Stimulated activated memory B cell treated with anti-CD40 and anti-IgM and Interleukin-4, amounts not matched to agents 10 μg/mL and 1 μg/mL and 100 μg/mL, for 72 hours (primary cell): ENCODE results near the gene COL26A1.
"Not testable (repeated sequence)": the region's sequence is repeated elsewhere in the genome, so short reads cannot be mapped to it uniquely, and the experiment has no call there.

Source experiments
- ATAC-seq: fragments of 150-1000 bp; cut with Tn5 transposase; 2 replicates; pipeline ENCODE4 v1.10.0; 2021
- H3K27ac Mint-ChIP-seq: one replicate; pipeline ENCODE4 v1.8.0; 2022; ENCODE audit warnings: mild to moderate bottlenecking, mixed read lengths
- H3K27me3 Mint-ChIP-seq: one replicate; pipeline ENCODE4 v1.8.0; 2022; ENCODE audit warnings: mixed read lengths
- H3K36me3 Mint-ChIP-seq: one replicate; pipeline ENCODE4 v1.8.0; 2022; ENCODE audit warnings: mixed read lengths
- H3K4me1 Mint-ChIP-seq: one replicate; pipeline ENCODE4 v1.8.0; 2022; ENCODE audit warnings: mixed read lengths
- H3K4me3 Mint-ChIP-seq: one replicate; pipeline ENCODE4 v1.8.0; 2022; ENCODE audit warnings: mild to moderate bottlenecking, moderate library complexity, mixed read lengths
- H3K9me3 Mint-ChIP-seq: one replicate; pipeline ENCODE4 v1.8.0; 2022; ENCODE audit warnings: mixed read lengths

The COL26A1 gene

GRCh38 chr7:101436857-101437576, 74.3 kb downstream of the COL26A1 start:
- Mint-ChIP-seq H3K4me3 (no peak overlapping the region), H3K9me3 (no peaks in the 10 kb centered on the region), H3K27ac (no peak overlapping the region), H3K27me3 (peaks cover 79% of the 10 kb centered on the region), H3K36me3 (no peaks in the 10 kb centered on the region), H3K4me1 (no peaks in the 10 kb centered on the region)
- no peak for ATAC-seq

DNA sequence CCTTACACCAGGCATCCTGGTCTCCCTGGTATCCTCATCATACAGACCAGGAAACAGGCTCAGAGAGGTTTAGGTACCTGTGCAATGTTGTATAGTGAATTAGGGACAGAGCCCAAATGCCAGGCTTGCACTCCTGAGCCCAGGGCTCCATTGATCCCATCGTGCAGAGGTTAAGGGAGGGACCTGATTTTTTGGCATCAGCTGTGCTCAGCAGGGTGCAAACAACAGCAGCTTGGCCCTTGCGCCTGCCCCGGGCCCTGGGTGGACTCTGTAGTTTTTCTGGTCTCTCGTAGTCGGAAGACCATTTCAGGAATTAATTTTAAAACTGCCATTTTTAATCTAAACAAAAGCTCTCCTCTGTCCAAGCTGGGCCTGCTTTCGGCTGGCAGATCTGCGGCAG, 79.2 kb downstream of the COL26A1 start:
- H3K27me3 Mint-ChIP-seq: peaks cover 41% of the 10 kb centered on the region
- no peak for ATAC-seq
- H3K27ac Mint-ChIP-seq: no peak overlapping the region

GRCh38 chr7:101442426-101443070, 79.9 kb downstream of the COL26A1 start:
- ATAC-seq: no peak
- Mint-ChIP-seq H3K4me1 (no peaks in the 10 kb centered on the region), H3K27ac (no peak overlapping the region), H3K9me3 (no peaks in the 10 kb centered on the region), H3K36me3 (no peaks in the 10 kb centered on the region), H3K27me3 (peaks cover 35% of the 10 kb centered on the region), H3K4me3 (no peak overlapping the region)

More for the DNA sequence above, 79.2 kb downstream of the COL26A1 start:
- Mint-ChIP-seq H3K36me3 (no peaks in the 10 kb centered on the region), H3K4me1 (no peaks in the 10 kb centered on the region), H3K4me3 (no peak overlapping the region), H3K9me3 (no peaks in the 10 kb centered on the region)

DNA sequence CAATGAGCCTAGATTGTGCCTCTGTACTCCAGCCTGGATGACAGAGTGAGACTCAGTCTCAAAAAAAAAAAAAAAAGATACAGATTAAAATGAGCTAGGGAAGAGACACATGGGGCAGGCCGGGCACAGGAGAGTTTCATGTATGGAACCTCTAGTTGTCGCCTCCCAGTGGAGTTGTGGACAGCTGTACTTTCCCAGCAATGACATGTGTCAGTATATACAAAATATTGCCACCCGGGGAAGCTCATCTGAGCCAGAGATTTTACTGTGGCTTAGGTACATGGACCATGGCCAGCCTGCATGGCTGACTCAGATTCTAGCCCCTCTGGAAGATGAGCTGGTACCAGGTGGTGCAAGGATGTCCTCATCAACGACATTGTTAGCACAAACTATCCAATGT, 87.4 kb downstream of the COL26A1 start:
- Mint-ChIP-seq H3K36me3 (no peaks in the 10 kb centered on the region), H3K4me3 (no peak overlapping the region), H3K27me3 (peaks cover 26% of the 10 kb centered on the region), H3K4me1 (no peaks in the 10 kb centered on the region), H3K27ac (no peak overlapping the region), H3K9me3 (no peaks in the 10 kb centered on the region)
- ATAC-seq: no peak

- peaks cover 15% of the 10 kb centered on the region for H3K27me3 Mint-ChIP-seq
- H3K4me3 Mint-ChIP-seq: no peak overlapping the region
- H3K9me3 Mint-ChIP-seq: no peaks in the 10 kb centered on the region
- no peaks in the 10 kb centered on the region for H3K4me1 Mint-ChIP-seq
- ATAC-seq: no peak
- H3K36me3 Mint-ChIP-seq: no peaks in the 10 kb centered on the region
- no peak overlapping the region for H3K27ac Mint-ChIP-seq
These were observed 90.9 kb downstream of the COL26A1 start for GRCh38 chr7:101453617-101454016.

- no peaks in the 10 kb centered on the region for H3K36me3 Mint-ChIP-seq
- no peak for ATAC-seq
- no peak overlapping the region for H3K27ac Mint-ChIP-seq
- H3K9me3 Mint-ChIP-seq: no peaks in the 10 kb centered on the region
- H3K4me1 Mint-ChIP-seq: no peaks in the 10 kb centered on the region
- H3K27me3 Mint-ChIP-seq: peaks cover 11% of the 10 kb centered on the region
- H3K4me3 Mint-ChIP-seq: no peak overlapping the region
These were observed 94.5 kb downstream of the COL26A1 start for GRCh38 chr7:101457001-101457750.

- Mint-ChIP-seq H3K36me3 (no peaks in the 10 kb centered on the region), H3K4me3 (no peak overlapping the region), H3K27ac (no peak overlapping the region), H3K9me3 (no peaks in the 10 kb centered on the region), H3K27me3 (peaks cover 69% of the 10 kb centered on the region), H3K4me1 (peaks cover 10% of the 10 kb centered on the region)
- no peak for ATAC-seq
These were observed 102.5 kb downstream of the COL26A1 start for GRCh38 chr7:101465131-101465530.

DNA sequence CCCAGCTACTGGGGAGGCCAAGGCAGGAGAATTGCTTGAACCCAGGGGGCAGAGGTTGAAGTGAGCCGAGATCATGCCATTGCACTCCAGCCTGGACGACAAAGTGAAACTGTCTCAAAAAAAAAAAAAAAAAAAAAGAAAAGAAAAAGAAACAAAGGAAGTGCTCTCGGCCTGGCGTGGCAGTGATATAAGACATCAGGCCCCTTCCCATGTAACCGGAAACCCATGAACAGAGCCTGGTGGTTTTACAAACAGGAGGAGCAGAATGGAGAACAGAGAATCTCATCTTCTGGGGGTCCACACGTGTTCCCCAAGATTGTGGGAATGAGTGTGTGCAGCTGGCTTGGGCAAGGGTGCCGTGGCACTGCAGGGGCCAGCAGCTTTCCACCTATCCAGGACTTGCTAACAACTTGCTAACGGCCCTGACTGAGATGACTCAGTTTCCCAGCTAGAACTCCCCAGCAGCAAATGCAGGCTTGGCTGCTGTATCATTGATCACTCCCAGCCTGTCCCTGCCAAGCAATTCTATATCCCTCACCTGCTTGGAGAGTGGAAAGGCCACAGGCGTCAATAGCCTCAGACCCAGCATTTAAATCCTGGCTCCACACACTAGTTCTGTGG, 103.0 kb downstream of the COL26A1 start:
- ATAC-seq: no peak
- Mint-ChIP-seq H3K9me3 (no peaks in the 10 kb centered on the region), H3K4me3 (no peak overlapping the region), H3K4me1 (peaks cover 10% of the 10 kb centered on the region), H3K36me3 (no peaks in the 10 kb centered on the region), H3K27ac (no peak overlapping the region), H3K27me3 (peaks cover 75% of the 10 kb centered on the region)

GRCh38 chr7:101466871-101467270, 104.2 kb downstream of the COL26A1 start:
- Mint-ChIP-seq H3K27me3 (peaks cover 71% of the 10 kb centered on the region), H3K4me3 (no peak overlapping the region), H3K27ac (no peak overlapping the region), H3K36me3 (no peaks in the 10 kb centered on the region), H3K9me3 (no peaks in the 10 kb centered on the region), H3K4me1 (peaks cover 10% of the 10 kb centered on the region)
- ATAC-seq: no peak

- ATAC-seq: no peak
- Mint-ChIP-seq H3K9me3 (no peaks in the 10 kb centered on the region), H3K4me1 (peaks cover 10% of the 10 kb centered on the region), H3K36me3 (no peaks in the 10 kb centered on the region), H3K4me3 (no peak overlapping the region), H3K27ac (no peak overlapping the region), H3K27me3 (peaks cover 72% of the 10 kb centered on the region)
These were observed 106.0 kb downstream of the COL26A1 start for GRCh38 chr7:101468546-101469275.

- peaks cover 2% of the 10 kb centered on the region for H3K4me1 Mint-ChIP-seq
- no peaks in the 10 kb centered on the region for H3K36me3 Mint-ChIP-seq
- H3K4me3 Mint-ChIP-seq: no peak overlapping the region
- H3K27me3 Mint-ChIP-seq: peaks cover 59% of the 10 kb centered on the region
- no peak for ATAC-seq
- no peaks in the 10 kb centered on the region for H3K9me3 Mint-ChIP-seq
- no peak overlapping the region for H3K27ac Mint-ChIP-seq
These were observed 108.2 kb downstream of the COL26A1 start for GRCh38 chr7:101470668-101471487.

GRCh38 chr7:101474178-101474577, 111.5 kb downstream of the COL26A1 start:
- no peak for ATAC-seq
- Mint-ChIP-seq H3K4me1 (no peaks in the 10 kb centered on the region), H3K4me3 (no peak overlapping the region), H3K9me3 (peaks cover 4% of the 10 kb centered on the region), H3K27ac (no peak overlapping the region), H3K36me3 (no peaks in the 10 kb centered on the region), H3K27me3 (peaks cover 36% of the 10 kb centered on the region)

GRCh38 chr7:101475691-101476090, 113.0 kb downstream of the COL26A1 start:
- Mint-ChIP-seq H3K27me3 (peaks cover 25% of the 10 kb centered on the region), H3K9me3 (peaks cover 12% of the 10 kb centered on the region)
- not testable (repeated sequence) for H3K27ac Mint-ChIP-seq, ATAC-seq, H3K4me1 Mint-ChIP-seq, H3K4me3 Mint-ChIP-seq, H3K36me3 Mint-ChIP-seq

DNA sequence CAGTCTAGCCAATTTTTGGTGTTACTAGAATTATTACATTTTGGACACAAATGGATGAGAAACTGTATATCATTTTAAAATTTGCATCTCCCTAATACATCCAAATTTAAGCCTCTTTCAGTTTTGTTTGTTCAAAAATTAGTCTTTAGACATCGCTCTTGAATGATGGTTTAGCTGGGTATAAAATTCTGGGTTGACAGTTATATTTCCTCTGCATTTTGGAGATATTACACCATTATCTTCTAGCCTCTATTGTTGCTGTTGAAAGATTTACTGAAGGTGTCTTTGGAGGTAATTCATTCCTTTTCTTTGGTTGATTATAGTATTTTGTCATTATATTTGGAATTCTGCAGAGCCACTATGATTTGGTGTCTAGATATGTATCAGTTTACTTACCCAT, 116.5 kb downstream of the COL26A1 start:
- Mint-ChIP-seq H3K9me3 (peaks cover 12% of the 10 kb centered on the region), H3K27me3 (peaks cover 9% of the 10 kb centered on the region), H3K36me3 (no peaks in the 10 kb centered on the region), H3K4me3 (no peak overlapping the region), H3K27ac (no peak overlapping the region), H3K4me1 (no peaks in the 10 kb centered on the region)
- ATAC-seq: no peak
